Thyroid gland (tissue), 4 donors: ENCODE measurements around the gene TTC34.

ENCODE experiments used
- POLR2A ChIP-seq, 2 donors: fragments of 450-650 bp; IDR thresholded peaks; one replicate each; pipeline ENCODE4 v1.6.1; 2017; ENCODE audit warnings: antibody characterized with exemption in 2 of 2, mild to moderate bottlenecking in 2 of 2, moderate library complexity in 1 of 2
- TF ChIP-seq, protein P1 (sequence below), 6 experiments: fragments of 200-600 bp in 3 of 6; fragments of 450-650 bp in 3 of 6; sonication (generic) in 3 of 6; IDR thresholded peaks; one replicate each; pipeline ENCODE4 v1.5.1; 2016 to 2019; ENCODE audit warnings: antibody characterized with exemption in 6 of 6, mild to moderate bottlenecking in 2 of 6, inconsistent platforms in 1 of 6, moderate library complexity in 1 of 6

DNA sequence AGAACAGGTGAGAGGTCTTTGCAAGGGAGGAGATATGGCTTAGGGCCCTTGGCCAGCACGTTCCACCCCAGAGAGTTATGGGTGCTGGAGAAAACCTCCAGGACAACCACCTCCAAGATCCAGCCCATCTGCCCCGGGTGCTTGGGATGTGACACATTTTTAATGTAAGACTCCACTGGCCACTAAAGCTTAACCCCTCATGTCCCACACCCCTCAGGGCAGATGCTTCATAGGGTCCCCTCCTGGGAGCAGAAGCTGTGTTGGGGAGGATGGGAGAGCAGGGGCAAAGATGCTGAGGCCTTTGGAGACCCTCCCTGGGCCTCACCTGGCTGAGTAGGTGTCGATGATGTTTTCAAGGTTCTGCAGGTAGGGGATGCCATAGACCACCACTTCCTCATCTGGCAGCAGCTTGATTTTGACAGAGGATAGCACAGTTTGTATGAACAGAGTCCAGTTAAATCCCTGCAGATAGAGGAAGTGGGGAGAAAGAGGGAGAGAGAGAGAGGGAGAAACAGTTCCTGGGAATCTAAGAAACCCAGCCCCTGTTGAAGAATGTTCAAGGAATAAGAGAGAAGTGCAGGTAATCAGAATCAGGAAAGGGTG, 203.1 kb downstream of the TTC34 start:
- TF ChIP-seq, protein P1, sequence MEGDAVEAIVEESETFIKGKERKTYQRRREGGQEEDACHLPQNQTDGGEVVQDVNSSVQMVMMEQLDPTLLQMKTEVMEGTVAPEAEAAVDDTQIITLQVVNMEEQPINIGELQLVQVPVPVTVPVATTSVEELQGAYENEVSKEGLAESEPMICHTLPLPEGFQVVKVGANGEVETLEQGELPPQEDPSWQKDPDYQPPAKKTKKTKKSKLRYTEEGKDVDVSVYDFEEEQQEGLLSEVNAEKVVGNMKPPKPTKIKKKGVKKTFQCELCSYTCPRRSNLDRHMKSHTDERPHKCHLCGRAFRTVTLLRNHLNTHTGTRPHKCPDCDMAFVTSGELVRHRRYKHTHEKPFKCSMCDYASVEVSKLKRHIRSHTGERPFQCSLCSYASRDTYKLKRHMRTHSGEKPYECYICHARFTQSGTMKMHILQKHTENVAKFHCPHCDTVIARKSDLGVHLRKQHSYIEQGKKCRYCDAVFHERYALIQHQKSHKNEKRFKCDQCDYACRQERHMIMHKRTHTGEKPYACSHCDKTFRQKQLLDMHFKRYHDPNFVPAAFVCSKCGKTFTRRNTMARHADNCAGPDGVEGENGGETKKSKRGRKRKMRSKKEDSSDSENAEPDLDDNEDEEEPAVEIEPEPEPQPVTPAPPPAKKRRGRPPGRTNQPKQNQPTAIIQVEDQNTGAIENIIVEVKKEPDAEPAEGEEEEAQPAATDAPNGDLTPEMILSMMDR (IDR thresholded peaks at IDR 0.05), result no peak
- no peak for TF ChIP-seq POLR2A (IDR thresholded peaks at IDR 0.05)
